A549 (cell line): ENCODE measurements around the gene EIF3A. TPM values are rescaled to one million over a fixed set of nuclear protein-coding genes. Genes with fewer than 3 reads are reported as not detected.

Source experiments
- ATAC-seq, 2 experiments: fragments of 200-7000 bp in 1 of 2; fragments of >200 bp in 1 of 2; cut with Nextera tagmentation in 1 of 2; cut with Tn5 transposase in 1 of 2; 3 replicates each; pipeline versions ENCODE4 v1.8.0 to v1.9.1; 2018 to 2020; ENCODE audit warnings: mild to moderate bottlenecking in 1 of 2, moderate library complexity in 1 of 2
- CTCF ChIA-PET: fragments of 300-600 bp; sonication (Branson Sonifier 250); formaldehyde crosslinking; extraction: SDS; loops from one replicate; lab custom pipeline; 2021; ENCODE audit warnings: antibody characterized with exemption, inconsistent platforms; lab: Yijun Ruan, JAX
- POLR2A ChIA-PET: fragments of 350-600 bp; formaldehyde crosslinking; extraction: SDS; loops from one replicate; lab custom pipeline; 2021; ENCODE audit warnings: antibody characterized with exemption, inconsistent platforms; lab: Yijun Ruan, JAX
- DNase-seq, 2 experiments: peaks; one replicate each; pipeline versions ENCODE4 v3.0.0 to v3.0.0-alpha.2; 2011 to 2016; ENCODE audit warnings: low read depth in 1 of 2, low spot score in 1 of 2
- FAIRE-seq: peaks from 2 replicates; lab custom pipeline; 2011; peaks lifted over from hg19 to GRCh38; lab: Jason Lieb, UNC
- H3K27ac ChIP-seq, 2 experiments: fragments of >200 bp; sonication (Bioruptor Twin); formaldehyde crosslinking; 3 replicates each; pipeline ENCODE4 v1.5.1; 2016 to 2017
- H3K4me1 ChIP-seq: fragments of >200 bp; sonication (Bioruptor Twin); formaldehyde crosslinking; 3 replicates; pipeline ENCODE4 v1.6.1; 2016
- H3K4me2 ChIP-seq: fragments of >200 bp; sonication (Bioruptor Twin); formaldehyde crosslinking; 3 replicates; pipeline ENCODE4 v1.6.1; 2016
- H3K4me3 ChIP-seq: fragments of >200 bp; sonication (Bioruptor Twin); formaldehyde crosslinking; 3 replicates; pipeline ENCODE4 v1.5.1; 2016
- H3K9me3 ChIP-seq: fragments of >200 bp; sonication (Bioruptor Twin); formaldehyde crosslinking; 3 replicates; pipeline ENCODE4 v1.6.1; 2016
- CBX8 ChIP-seq: fragments of 200-600 bp; sonication (generic); IDR thresholded peaks from 2 replicates; pipeline ENCODE4 v1.6.1; 2016
- CHD2 ChIP-seq: fragments of 150-350 bp; IDR thresholded peaks from 2 replicates; pipeline ENCODE4 v1.6.1; 2014; ENCODE audit warnings: low read length; ENCODE audit not compliant: partially characterized antibody
- CHD4 ChIP-seq: fragments of 200-600 bp; sonication (generic); IDR thresholded peaks from 2 replicates; pipeline ENCODE4 v1.6.1; 2016; ENCODE audit warnings: antibody characterized with exemption, mild to moderate bottlenecking, borderline replicate concordance
- EHF ChIP-seq: fragments of 250-450 bp; sonication (Bioruptor Pico); IDR thresholded peaks from 2 replicates; pipeline ENCODE4 v1.5.0; 2020; ENCODE audit warnings: mild to moderate bottlenecking
- FOSL2 ChIP-seq, 2 experiments: fragments of 450-650 bp in 1 of 2; fragments of >200 bp in 1 of 2; sonication (Bioruptor Twin) in 1 of 2; formaldehyde crosslinking; IDR thresholded peaks; 2 replicates each; pipeline versions ENCODE4 v1.5.0 to v1.6.1; 2016 to 2020; ENCODE audit warnings: mild to moderate bottlenecking in 1 of 2, moderate library complexity in 1 of 2
- FOXS1 ChIP-seq: fragments of 250-450 bp; sonication (Bioruptor Pico); IDR thresholded peaks from 2 replicates; pipeline ENCODE4 v1.5.0; 2020; ENCODE audit warnings: mild to moderate bottlenecking, moderate library complexity
- GATA3 ChIP-seq: IDR thresholded peaks from 2 replicates; pipeline ENCODE4 v1.6.1; 2012; ENCODE audit warnings: borderline replicate concordance
- HOXA7 ChIP-seq: fragments of 250-450 bp; sonication (Bioruptor Pico); IDR thresholded peaks from 2 replicates; pipeline ENCODE4 v1.5.0; 2020; ENCODE audit warnings: mild to moderate bottlenecking, moderate library complexity
- HOXB5 ChIP-seq: fragments of 250-450 bp; sonication (Bioruptor Pico); IDR thresholded peaks from 2 replicates; pipeline ENCODE4 v1.5.0; 2020; ENCODE audit warnings: mild to moderate bottlenecking, moderate library complexity
- JUN ChIP-seq, 2 experiments: fragments of >200 bp; sonication (Bioruptor Twin); formaldehyde crosslinking; IDR thresholded peaks; 2 replicates in 1 of 2; 3 replicates in 1 of 2; pipeline ENCODE4 v1.6.1; 2016 to 2017
- KDM5A ChIP-seq: fragments of 200-600 bp; sonication (generic); IDR thresholded peaks from 2 replicates; pipeline ENCODE4 v1.6.1; 2016; ENCODE audit warnings: antibody characterized with exemption, mild to moderate bottlenecking
- MAFK ChIP-seq: fragments of 450-650 bp; IDR thresholded peaks from 2 replicates; pipeline ENCODE4 v1.6.1; 2014; ENCODE audit not compliant: partially characterized antibody
- MAZ ChIP-seq: fragments of 150-350 bp; IDR thresholded peaks from 2 replicates; pipeline ENCODE4 v1.6.1; 2014; ENCODE audit warnings: antibody characterized with exemption, low read depth, low read length, borderline replicate concordance
- MYC ChIP-seq: IDR thresholded peaks from 2 replicates; pipeline ENCODE4 v1.6.1; 2012; ENCODE audit warnings: mild to moderate bottlenecking, inconsistent platforms, low read length, improper control_type of control experiment, borderline replicate concordance
- NPAS2 ChIP-seq: fragments of 250-450 bp; sonication (Bioruptor Pico); IDR thresholded peaks from 2 replicates; pipeline ENCODE4 v1.8.0; 2022; ENCODE audit warnings: mild to moderate bottlenecking, moderate library complexity, borderline replicate concordance
- NR3C1 ChIP-seq: fragments of >200 bp; sonication (Bioruptor Twin); formaldehyde crosslinking; IDR thresholded peaks from 3 replicates; pipeline ENCODE4 v1.6.1; 2017
- PHF8 ChIP-seq: fragments of 200-600 bp; sonication (generic); IDR thresholded peaks from 2 replicates; pipeline ENCODE4 v1.6.1; 2016; ENCODE audit warnings: low read depth, mild to moderate bottlenecking, antibody characterized with exemption, moderate library complexity, borderline replicate concordance
- RAD21 ChIP-seq, 2 experiments: fragments of >200 bp in 1 of 2; sonication (Bioruptor Twin) in 1 of 2; formaldehyde crosslinking in 1 of 2; IDR thresholded peaks in 1 of 2; conservative IDR thresholded peaks in 1 of 2; 2 replicates in 1 of 2; 3 replicates in 1 of 2; pipeline ENCODE4 v1.6.1; 2012 to 2018; ENCODE audit warnings: inconsistent platforms in 1 of 2
- RARB ChIP-seq: fragments of 250-450 bp; sonication (Bioruptor Pico); IDR thresholded peaks from 2 replicates; pipeline ENCODE4 v1.8.0; 2021; ENCODE audit warnings: mild to moderate bottlenecking, moderate library complexity
- RCOR1 ChIP-seq: fragments of 150-350 bp; IDR thresholded peaks from 2 replicates; pipeline ENCODE4 v1.6.1; 2014; ENCODE audit warnings: antibody characterized with exemption, low read length, low read depth
- RNF2 ChIP-seq: fragments of 200-600 bp; sonication (generic); IDR thresholded peaks from 2 replicates; pipeline ENCODE4 v1.6.1; 2016; ENCODE audit warnings: low read depth, mild to moderate bottlenecking, antibody characterized with exemption, moderate library complexity, borderline replicate concordance
- SMC3 ChIP-seq: fragments of >200 bp; sonication (Bioruptor Twin); formaldehyde crosslinking; IDR thresholded peaks from 3 replicates; pipeline ENCODE4 v1.6.1; 2018; ENCODE audit warnings: inconsistent platforms
- TP53 ChIP-seq: fragments of 250-450 bp; sonication (Bioruptor Pico); IDR thresholded peaks from 2 replicates; pipeline ENCODE4 v1.5.0; 2021; ENCODE audit warnings: mild to moderate bottlenecking, moderate library complexity
- ZC3H11A ChIP-seq: fragments of 450-650 bp; IDR thresholded peaks from 2 replicates; pipeline ENCODE4 v1.6.1; 2014; ENCODE audit warnings: antibody characterized with exemption, mild to moderate bottlenecking
- ZFP36 ChIP-seq: fragments of 450-650 bp; IDR thresholded peaks from 2 replicates; pipeline ENCODE4 v1.6.1; 2014; ENCODE audit warnings: borderline replicate concordance; ENCODE audit not compliant: partially characterized antibody
- ZNF302 ChIP-seq: fragments of 250-450 bp; sonication (Bioruptor Pico); IDR thresholded peaks from 2 replicates; pipeline ENCODE4 v1.9.0; 2021; ENCODE audit warnings: inconsistent platforms, mild to moderate bottlenecking, moderate library complexity
- WGBS: methylation state at CpG from one replicate; pipeline ENCODE4 v1.1.6; 2017; ENCODE audit errors: missing lambda C conversion rate; 5-methylcytosine and 5-hydroxymethylcytosine counted together
- polyA plus RNA-seq, 4 experiments: library from polyadenylated mRNA; depleted of rRNA in 3 of 4; stranded (reverse); fragments of >200 nt; fragmentation: RNase III in 1 of 4; extraction: RNeasy Plus Mini Kit Qiagen cat#74134 plus additional on column Dnase treatment in 1 of 4; gene quantifications; 2 replicates in 3 of 4; 3 replicates in 1 of 4; pipeline ENCODE4 v1.2.3, GENCODE V29; 2011 to 2017
- TF ChIP-seq, protein P1 (sequence below): fragments of >200 bp; sonication (Bioruptor Twin); formaldehyde crosslinking; IDR thresholded peaks from 3 replicates; pipeline ENCODE4 v1.5.1; 2016
- TF ChIP-seq, protein P2 (sequence below): fragments of >200 bp; sonication (Bioruptor Twin); formaldehyde crosslinking; IDR thresholded peaks from 2 replicates; pipeline ENCODE4 v1.6.1; 2016
- TF ChIP-seq, protein P3 (sequence below): fragments of >200 bp; sonication (Bioruptor Twin); formaldehyde crosslinking; IDR thresholded peaks from 3 replicates; pipeline ENCODE4 v1.6.1; 2016
- TF ChIP-seq, protein P4 (sequence below): IDR thresholded peaks from 2 replicates; pipeline ENCODE4 v1.6.1; 2012; ENCODE audit warnings: low read depth, borderline replicate concordance
- TF ChIP-seq, protein P5 (sequence below): fragments of 150-350 bp; IDR thresholded peaks from 2 replicates; pipeline ENCODE4 v1.6.1; 2014; ENCODE audit warnings: low read depth, mild to moderate bottlenecking, low read length

EIF3A gene
- polyA plus RNA-seq, 2 of the 4 experiments (the other 2 are of a cell fraction), result 71.0 to 154 TPM

DNA sequence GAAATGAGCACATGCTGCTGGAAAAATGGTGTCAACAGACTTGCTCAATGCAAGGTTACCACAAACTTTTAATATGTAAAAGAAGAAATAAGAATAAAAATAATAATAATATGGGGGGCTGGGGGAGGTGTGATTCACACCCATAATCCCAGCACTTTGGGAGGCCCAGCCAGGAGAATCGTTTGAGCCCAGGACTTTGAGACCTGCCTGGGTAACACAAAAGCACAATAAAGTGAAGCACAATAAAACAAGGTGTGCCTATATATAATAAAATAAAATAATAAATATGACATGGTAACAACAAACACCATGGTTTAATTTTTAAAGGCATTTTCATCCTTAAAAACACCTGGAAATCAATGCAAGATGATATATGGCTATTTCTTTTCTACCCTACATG lies 25.1 kb downstream of the EIF3A start:
- Histone ChIP-seq H3K4me1 (no peaks in the 10 kb centered on the region), H3K4me3 (no peak overlapping the region), H3K27ac (no peak overlapping the region), H3K4me2 (no peak overlapping the region), H3K9me3 (no peaks in the 10 kb centered on the region)
- ATAC-seq (no peak), FAIRE-seq (no peak), DNase-seq (no peak)
- ChIA-PET POLR2A (no interaction called here), CTCF (no interaction called here)
- WGBS, result 88% methylated on average over 1 of the region's 1 CpG
- no peak for TF ChIP-seq KDM5A
- no peak for TF ChIP-seq CBX8
- TF ChIP-seq MAZ, result no peak
- TF ChIP-seq RARB (CRISPR knock-in tag), result no peak
- TF ChIP-seq JUN (IDR thresholded peaks at IDR 0.05), result no peak
- TF ChIP-seq HOXA7 (CRISPR knock-in tag), result no peak
- TF ChIP-seq HOXB5 (CRISPR knock-in tag), result no peak
- no peak for TF ChIP-seq RAD21 (conservative IDR thresholded peaks at IDR 0.05 in 1 of 2, IDR thresholded peaks at IDR 0.05 in 1 of 2)
- TF ChIP-seq FOSL2 (IDR thresholded peaks at IDR 0.05), result no peak
- TF ChIP-seq FOSL2 (CRISPR knock-in tag; IDR thresholded peaks at IDR 0.05), result no peak
- TF ChIP-seq ZC3H11A, result no peak
- TF ChIP-seq, protein P1, sequence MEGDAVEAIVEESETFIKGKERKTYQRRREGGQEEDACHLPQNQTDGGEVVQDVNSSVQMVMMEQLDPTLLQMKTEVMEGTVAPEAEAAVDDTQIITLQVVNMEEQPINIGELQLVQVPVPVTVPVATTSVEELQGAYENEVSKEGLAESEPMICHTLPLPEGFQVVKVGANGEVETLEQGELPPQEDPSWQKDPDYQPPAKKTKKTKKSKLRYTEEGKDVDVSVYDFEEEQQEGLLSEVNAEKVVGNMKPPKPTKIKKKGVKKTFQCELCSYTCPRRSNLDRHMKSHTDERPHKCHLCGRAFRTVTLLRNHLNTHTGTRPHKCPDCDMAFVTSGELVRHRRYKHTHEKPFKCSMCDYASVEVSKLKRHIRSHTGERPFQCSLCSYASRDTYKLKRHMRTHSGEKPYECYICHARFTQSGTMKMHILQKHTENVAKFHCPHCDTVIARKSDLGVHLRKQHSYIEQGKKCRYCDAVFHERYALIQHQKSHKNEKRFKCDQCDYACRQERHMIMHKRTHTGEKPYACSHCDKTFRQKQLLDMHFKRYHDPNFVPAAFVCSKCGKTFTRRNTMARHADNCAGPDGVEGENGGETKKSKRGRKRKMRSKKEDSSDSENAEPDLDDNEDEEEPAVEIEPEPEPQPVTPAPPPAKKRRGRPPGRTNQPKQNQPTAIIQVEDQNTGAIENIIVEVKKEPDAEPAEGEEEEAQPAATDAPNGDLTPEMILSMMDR, result no peak
- TF ChIP-seq MYC, result no peak
- TF ChIP-seq NR3C1, result no peak
- no peak for TF ChIP-seq CHD2
- no peak for TF ChIP-seq NPAS2 (CRISPR knock-in tag)
- no peak for TF ChIP-seq SMC3
- TF ChIP-seq, protein P2, sequence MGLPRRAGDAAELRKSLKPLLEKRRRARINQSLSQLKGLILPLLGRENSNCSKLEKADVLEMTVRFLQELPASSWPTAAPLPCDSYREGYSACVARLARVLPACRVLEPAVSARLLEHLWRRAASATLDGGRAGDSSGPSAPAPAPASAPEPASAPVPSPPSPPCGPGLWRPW, result no peak
- no peak for TF ChIP-seq FOXS1

DNA sequence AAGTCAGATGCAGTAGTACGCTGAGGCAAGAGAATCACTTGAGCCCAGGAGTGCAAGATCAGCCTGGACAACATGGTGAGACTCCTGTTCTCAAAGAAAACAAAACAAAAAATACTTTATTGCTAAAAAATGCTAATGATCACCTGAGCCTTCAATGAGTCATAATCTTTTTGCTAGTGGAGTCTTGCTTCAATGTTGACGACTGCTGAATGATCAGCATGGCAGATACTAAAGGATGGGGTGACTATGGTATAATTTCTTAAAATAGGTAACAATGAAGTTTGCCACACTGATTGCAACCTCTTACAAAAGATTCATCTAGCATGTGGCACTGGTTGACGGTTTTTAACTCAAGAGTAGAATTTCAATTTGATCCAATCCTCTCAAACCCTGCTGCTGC lies 28.8 kb downstream of the EIF3A start:
- no peak for FAIRE-seq
- Histone ChIP-seq H3K9me3 (no peaks in the 10 kb centered on the region), H3K4me2 (no peak overlapping the region), H3K4me1 (no peaks in the 10 kb centered on the region), H3K27ac (no peak overlapping the region), H3K4me3 (no peak overlapping the region)
- no peak for TF ChIP-seq CHD4
- no peak for TF ChIP-seq FOSL2 (IDR thresholded peaks at IDR 0.05)
- TF ChIP-seq FOSL2 (CRISPR knock-in tag; IDR thresholded peaks at IDR 0.05), result peak; percentile 32
- DNase-seq, result no peak
- ChIA-PET POLR2A (no interaction called here), CTCF (no interaction called here)
- 86% methylated on average over 3 of the region's 3 CpGs for WGBS
- ATAC-seq, result no peak

DNA sequence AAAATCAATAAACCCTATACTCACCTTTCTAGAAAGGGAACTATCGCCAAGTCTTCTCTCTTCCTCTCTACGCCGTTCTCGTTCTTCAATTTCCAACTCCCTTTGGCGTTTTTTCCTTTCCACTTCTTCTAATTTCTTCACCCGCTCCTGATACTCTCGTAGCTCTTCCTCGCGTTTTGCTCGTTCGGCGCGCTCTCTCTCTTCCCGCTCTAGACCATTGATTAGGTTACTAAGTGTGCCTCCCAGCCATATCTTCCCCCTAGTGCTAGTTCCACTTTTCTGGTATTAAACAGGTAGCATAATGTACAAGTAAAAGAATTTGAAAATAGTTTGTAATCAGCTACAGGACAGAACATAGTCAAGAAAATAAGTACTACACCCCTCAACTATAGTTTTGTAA lies 30.8 kb downstream of the EIF3A start:
- CTCF ChIA-PET, result interaction anchor here (1.1 kb wide), 1 partner anchor 9 kb away, joined by 3 read pairs; no protein-coding TSS in a partner anchor

More for the DNA sequence above, 30.8 kb downstream of the EIF3A start:
- no peak for DNase-seq
- H3K27ac ChIP-seq, result no peak overlapping the region
- TF ChIP-seq RNF2 (no peak), TP53 (CRISPR knock-in tag) (no peak), GATA3 (no peak), PHF8 (no peak), NPAS2 (CRISPR knock-in tag) (no peak), ZNF302 (CRISPR knock-in tag) (no peak), EHF (no peak), RARB (CRISPR knock-in tag) (no peak), RCOR1 (no peak), FOSL2 (IDR thresholded peaks at IDR 0.05) (no peak), FOSL2 (CRISPR knock-in tag; IDR thresholded peaks at IDR 0.05) (no peak), MAFK (no peak), MAZ (no peak), ZFP36 (no peak)
- TF ChIP-seq, protein P3, sequence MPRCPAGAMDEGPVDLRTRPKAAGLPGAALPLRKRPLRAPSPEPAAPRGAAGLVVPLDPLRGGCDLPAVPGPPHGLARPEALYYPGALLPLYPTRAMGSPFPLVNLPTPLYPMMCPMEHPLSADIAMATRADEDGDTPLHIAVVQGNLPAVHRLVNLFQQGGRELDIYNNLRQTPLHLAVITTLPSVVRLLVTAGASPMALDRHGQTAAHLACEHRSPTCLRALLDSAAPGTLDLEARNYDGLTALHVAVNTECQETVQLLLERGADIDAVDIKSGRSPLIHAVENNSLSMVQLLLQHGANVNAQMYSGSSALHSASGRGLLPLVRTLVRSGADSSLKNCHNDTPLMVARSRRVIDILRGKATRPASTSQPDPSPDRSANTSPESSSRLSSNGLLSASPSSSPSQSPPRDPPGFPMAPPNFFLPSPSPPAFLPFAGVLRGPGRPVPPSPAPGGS, result no peak
- TF ChIP-seq, protein P4, sequence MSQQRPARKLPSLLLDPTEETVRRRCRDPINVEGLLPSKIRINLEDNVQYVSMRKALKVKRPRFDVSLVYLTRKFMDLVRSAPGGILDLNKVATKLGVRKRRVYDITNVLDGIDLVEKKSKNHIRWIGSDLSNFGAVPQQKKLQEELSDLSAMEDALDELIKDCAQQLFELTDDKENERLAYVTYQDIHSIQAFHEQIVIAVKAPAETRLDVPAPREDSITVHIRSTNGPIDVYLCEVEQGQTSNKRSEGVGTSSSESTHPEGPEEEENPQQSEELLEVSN, result no peak
- TF ChIP-seq, protein P5, sequence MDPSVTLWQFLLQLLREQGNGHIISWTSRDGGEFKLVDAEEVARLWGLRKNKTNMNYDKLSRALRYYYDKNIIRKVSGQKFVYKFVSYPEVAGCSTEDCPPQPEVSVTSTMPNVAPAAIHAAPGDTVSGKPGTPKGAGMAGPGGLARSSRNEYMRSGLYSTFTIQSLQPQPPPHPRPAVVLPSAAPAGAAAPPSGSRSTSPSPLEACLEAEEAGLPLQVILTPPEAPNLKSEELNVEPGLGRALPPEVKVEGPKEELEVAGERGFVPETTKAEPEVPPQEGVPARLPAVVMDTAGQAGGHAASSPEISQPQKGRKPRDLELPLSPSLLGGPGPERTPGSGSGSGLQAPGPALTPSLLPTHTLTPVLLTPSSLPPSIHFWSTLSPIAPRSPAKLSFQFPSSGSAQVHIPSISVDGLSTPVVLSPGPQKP, result no peak
- no peak overlapping the region for H3K4me2 ChIP-seq
- peaks cover 7% of the 10 kb centered on the region; the same call in 1 of the 3 replicates for H3K4me1 ChIP-seq
- no peak for ATAC-seq
- no peak overlapping the region for H3K4me3 ChIP-seq
- no peak for FAIRE-seq
- no peaks in the 10 kb centered on the region for H3K9me3 ChIP-seq
- POLR2A ChIA-PET, result no interaction called here
- WGBS, result 97% methylated on average over 14 of the region's 14 CpGs
